ENCODE results near the gene ST3GAL5. TPM values are rescaled to one million over a fixed set of nuclear protein-coding genes. Genes with fewer than 3 reads are reported as not detected.
"Not testable (repeated sequence)": the region's sequence is repeated elsewhere in the genome, so short reads cannot be mapped to it uniquely, and the experiment has no call there.

ST3GAL5 gene
- total RNA-seq, result 5.2 and 5.9 TPM in 2 replicates

DNA sequence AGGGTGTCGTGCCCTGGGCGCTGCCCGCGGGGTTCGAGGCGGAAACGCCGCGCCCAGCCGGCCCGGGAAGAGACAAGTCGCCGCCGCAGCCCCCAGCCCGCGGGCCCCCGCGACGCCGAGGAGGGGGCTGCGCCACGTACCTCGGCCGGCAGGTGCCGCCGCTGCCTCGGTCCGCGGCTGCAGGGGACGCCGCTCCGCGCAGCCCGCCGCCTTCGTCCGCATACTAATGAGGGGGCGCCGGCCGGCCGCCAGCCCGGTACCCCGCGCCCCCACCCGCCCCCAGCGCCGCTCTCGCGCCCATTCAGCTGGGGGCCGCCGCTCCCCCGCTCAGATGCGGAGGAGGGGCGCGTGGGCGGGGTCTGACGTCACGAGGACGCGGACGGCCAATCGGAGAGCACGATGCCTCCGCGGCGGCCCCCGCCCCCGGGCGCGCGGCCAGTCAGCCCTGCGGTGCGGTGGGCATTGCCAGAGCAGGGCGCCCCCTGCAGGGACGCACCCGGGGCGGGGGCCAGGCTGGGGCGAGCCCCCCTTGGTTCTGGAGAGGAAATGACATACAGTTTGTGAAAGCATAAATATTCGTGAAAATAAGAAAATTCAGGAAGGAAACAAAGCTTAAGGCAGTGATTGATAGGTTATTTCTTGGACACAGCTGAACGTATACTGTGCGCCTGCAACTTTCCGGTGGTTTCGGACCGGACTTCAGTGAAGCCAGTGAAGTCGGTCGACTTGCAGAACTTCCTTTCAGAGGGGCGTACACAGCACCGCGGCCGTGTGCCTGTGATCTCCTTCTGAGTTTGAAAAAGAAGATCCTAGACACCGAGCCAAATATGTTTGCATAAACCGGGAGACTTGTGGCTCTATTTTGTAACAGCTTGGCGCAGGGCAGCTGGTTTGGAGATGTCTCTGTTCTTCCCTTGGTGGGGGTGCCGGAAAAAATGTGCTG, at the start of gene ST3GAL5:
Gene ST3GAL5 (minus strand): TSS at position 307 of the 943 bp plus-strand sequence. CDS start 85 bp downstream, at position 222.
- DNase-seq (ENCODE audit: low read depth), result peak; percentile 58

DNA sequence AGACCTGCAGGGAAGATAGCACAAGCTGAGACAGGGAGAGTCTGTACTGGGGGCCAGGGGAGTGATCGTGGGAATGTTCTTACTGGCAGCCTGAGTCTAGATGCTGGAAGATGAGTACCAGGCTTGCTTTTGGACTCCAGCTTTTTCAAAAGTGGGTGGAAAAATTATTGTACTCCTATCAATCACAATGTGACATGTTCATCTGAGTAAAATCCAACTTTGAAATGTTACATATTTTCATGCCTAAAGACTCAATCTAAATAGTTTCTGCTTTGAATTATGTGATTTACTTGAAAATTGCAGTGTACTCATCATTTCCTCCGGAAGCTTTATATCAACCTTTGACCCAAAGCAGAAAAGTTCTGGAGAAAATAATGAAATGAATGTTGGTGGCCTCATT, 49.7 kb upstream of the ST3GAL5 start:
- DNase-seq (ENCODE audit: low read depth), result no peak

DNA sequence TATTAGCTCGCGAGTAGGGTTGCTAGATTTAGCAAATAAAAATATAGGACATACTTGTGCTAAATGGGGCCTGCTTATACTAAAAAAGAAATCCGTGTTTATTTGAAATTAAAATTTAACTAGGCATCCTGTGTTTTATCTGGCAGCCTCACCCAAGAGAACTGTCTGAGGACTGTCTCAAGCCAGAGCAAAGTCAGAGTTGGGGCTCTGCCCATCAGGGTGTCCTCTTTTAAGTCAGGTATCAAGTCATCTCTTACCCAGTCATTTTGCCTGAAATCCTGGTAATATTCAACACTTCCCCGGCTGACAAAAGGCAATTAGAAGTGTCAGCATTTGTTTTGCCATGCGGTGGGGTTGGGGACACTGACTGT, 48.3 kb upstream of the ST3GAL5 start:
- DNase-seq (ENCODE audit: low read depth), result no peak

DNA sequence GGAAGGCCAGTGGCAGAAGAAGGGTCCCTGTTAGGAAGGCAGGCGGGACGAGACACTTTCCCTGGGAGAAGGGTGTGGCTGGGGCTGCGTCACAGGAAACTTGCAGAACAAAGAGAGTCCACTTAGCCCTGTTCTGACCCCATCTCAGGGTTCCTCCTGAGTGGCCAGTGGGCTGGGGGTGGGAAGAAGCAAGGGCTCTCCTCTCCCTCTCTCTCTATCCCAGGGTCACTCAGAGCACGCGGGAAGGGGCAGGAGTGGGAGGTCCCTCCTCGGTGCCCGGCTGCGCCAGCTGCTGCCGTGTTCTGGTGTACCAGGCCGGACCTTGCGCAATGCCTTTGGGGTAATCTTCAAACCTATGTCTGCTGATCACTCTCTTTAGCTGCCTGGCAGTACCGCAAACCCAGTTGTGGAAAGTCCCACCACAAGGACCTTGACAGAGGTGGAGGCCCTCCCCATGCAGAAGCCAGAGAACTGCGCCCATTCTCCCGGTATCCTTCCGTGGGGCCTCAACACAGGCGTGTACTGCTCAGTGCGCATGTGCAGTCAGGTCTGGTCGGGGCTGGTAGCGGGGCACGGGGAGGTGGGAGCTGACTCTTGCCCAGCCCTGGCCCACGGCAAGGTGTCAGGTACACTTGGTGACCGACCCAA, 47.8 kb upstream of the ST3GAL5 start:
- DNase-seq (ENCODE audit: low read depth), result peak; percentile 13

DNA sequence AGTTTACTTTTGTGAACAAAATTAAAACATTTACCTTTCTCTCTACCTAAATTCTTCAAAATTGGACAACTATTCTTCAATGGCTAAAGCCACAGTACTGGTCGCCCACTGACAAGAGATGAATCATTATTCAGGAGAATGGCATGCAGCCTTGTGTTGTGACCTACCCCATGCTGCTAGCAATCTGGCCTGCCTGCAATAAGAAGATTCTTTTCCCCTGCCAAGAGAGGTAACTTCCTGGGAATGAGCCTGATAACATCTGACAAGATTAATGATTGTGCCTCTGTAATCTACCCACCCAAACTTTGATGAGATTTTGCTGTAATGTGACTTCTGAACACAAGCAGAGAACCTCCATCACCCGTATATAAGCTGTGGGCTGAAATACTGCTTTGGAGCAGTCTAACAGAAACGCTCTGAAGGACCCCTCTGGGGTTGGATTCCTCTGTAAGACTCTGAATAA, 47.0 kb upstream of the ST3GAL5 start:
- peak; percentile 74 for DNase-seq (ENCODE audit: low read depth)

DNA sequence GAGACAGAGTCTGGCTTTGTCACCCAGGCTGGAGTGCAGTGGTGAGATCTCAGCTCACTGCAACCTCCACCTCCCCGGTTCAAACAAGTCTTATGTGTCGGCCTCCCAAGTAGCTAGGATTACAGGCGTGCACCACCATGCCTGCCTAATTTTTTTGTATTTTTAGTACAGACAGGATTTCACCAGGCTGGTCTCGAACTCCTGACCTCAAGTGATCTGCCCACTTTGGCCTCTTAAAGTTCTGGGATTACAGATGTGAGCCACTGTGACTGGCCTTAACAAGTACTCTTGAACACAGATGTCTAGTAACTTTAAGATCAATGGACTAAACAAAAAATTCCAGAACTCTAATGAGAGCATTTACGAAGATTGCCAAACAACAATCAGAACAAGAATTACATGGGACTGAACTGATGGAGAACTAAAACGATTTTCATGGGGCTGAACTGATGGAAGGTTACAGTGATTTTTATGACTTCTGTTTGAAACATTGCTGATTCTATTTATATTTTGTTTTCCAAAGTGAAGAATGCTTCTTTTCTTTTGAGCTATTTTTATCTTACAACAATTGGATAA, 46.5 kb upstream of the ST3GAL5 start:
- no peak for DNase-seq (ENCODE audit: low read depth)

DNA sequence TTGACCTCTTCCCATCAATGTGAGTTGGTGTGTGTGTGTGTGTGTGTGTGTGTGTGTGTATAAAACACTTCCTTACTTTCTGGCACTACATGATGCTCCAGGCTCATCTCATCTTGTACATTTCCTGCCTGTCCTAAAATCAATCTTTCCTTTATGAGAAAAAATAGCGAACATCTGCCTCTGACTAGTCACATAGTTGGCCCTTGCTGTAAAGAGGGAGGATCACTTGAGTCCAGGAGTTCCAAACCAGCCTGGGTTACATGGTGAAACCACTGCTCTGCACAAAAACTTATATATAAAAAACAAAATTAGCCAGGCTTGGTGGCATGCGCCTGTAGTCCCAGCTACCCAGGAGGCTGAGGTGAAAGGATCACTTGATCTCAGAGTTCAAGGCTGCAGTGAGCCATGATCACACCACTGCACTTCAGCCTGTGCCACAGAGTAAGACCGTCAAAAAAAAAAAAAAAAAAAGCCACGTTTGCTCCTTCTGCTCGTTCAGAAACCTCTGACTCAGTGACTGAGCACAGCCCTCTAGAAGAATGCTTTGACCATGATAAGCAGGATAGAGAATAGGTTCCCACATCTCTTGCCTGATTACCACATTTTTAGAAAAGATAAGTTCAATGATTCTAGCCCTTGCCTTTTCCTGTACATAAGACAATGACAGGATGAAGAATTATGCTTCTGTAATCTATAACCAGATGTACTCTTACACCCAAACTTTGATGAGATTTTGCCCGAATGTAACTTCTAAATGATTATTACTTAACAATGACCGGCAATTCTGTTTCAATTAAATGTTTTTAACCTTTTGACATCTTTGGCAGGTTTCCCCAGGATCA, 45.2 kb upstream of the ST3GAL5 start:
- DNase-seq (ENCODE audit: low read depth), result peak; percentile 76

DNA sequence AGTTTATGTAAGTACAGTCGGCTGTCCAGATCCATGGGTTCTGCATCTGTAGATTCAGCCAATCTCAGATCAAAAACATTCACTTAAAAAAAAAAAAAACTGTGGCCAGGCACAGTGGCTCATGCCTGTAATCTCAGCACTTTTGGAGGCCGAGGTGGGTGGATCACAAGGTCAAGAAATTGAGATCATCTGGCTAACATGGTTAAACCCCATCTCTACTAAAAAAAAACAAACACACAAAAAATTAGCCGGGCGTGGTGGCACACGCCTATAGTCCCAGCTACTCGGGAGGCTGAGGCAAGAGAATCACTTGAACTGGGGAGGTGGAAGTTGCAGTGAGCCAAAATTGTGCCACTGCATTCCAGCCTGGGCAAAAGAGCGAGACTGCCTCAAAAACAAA, 42.4 kb upstream of the ST3GAL5 start:
- not testable (repeated sequence) for DNase-seq (ENCODE audit: low read depth)

DNA sequence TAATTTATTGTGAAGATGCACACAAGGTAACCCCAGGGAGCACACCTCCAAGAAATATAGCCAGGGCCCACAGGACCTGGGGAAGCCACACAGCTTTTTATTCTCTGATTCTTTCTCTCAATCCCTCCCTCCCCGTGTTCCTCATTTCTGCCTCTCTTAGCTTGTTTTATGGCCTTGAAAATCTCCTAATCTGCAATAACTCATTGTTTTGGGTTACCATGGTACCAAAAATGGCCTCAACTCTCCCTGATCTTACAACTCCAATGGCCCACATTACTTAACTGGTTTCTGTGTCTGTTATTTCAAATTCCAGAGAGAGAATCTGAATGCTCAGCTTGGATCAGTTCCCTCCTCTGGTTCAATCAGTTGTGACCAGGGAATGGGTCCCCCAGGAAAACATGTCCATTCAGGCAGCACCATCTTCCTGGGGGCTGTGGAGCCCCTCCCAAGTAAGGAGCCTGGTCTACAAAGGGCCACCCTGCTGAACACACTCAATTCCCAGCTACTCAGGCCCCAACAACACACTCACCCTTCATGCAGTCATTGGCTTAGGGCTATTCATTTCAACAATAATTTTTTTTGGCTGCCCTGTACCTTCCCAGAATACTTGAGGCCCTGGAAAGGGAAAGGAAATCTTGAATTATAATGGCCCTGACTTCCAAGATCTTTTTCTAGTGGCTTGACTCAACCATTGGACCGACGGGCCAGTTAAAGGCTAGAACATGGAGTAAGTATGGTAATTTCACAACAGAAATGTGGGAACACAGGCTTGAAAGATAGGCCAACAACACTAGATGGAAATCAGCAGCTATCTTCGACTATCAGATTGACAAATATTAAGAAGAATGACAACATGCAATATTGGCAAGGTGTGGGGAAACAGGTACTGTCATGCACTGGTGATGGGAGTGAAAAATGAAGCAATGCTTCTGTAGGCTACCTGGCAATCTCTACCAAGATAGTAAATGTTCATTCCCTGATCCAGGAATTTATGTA, 41.6 kb upstream of the ST3GAL5 start:
- peak; percentile 12 for DNase-seq (ENCODE audit: low read depth)

DNA sequence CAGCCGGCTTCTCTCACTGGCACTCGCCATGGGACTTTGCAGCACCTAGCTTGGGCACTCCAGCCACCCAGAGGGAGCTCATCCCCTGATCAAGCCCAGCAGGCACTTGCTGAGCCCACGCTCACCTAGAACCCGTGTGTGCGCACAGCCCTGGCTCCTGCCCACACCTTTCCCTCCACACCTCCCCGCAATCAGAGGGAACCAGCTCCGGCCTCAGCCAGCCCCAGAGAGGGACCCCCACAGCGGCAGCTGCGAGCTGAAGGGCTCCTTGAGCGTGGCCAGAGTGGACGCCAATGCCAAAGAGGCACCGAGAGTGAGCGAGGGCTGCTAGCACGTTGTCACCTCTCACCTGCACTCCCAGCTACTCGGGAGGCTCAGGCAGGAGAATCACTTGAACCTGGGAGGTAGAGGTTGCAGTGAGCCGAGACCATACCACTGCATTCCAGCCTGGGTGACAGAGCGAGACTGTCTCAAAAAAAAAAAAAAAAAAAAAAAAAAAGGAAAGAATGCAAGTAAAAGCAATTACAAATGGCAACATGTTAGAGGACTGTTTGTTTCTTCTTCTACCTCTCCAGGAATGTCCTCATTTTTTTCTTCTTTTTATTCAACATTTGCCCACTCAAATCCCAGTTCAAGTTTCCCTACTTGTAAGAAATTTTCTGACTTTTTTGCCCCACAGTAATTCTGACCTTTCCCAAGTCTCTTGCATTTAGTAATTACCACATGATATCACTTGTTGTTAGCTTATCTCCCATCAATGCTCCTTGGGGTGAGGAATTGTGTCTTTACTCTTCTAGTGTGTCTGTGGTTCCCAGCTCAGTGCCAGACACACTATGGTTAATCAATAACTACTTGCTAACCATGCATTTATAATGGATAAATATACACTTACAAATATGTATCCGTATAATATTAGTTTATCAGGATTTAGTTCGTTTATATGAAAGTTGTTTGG, 40.6 kb upstream of the ST3GAL5 start:
- peak; percentile 19 for DNase-seq (ENCODE audit: low read depth)

DNA sequence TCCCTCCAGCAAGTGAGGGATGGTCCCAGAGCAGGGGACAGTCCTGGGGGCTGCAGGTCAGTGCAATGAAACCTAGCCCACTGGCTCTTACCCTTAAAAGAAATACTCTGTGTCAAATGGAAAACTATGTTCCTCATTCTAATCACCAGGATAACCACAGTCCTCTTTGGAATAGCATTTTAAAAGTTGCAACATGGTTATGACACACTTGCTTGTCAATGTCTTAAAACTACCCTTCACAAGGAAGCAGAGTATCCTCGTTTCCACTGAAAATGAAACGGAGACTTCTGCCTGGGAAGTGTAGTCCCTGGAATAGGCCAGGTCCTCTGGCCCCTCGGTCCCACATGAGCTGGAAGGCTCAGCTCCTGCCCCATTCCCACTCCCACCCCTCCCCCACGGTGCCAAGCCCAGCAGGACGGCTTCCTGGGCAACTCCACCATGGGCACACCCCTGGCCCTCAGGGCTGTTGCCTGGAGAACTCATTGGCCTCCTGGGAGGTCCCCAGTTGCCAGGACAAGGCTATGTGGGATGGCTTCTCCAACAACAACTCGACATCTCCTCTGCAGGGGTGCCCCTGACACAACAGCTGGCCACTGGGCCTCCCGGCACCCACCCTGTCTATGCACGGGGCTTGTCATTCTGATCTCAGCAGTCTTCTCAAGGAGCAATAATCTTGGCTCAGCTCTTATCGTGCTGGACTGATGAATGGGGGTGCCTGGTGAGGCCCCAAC, 38.3 kb upstream of the ST3GAL5 start:
- DNase-seq (ENCODE audit: low read depth), result no peak

DNA sequence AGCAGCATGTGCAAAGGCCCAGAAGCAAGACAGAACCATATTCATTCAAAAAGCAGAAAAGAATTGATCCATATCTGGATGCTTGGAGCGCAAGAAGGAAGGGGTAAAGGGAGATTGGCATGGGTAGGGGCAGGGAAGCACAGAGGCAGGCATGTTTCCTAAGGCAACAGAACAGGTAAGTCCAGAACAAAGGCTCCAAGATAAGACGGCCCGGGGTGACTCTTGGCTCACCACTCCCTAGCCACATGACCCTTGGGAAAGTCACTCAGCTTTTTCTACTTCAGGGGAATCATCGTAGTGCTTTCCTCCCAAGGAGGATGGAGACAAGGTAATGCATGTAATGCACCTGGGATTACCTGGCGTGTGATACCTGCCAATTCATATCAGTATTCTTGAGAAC, 37.7 kb upstream of the ST3GAL5 start:
- no peak for DNase-seq (ENCODE audit: low read depth)

DNA sequence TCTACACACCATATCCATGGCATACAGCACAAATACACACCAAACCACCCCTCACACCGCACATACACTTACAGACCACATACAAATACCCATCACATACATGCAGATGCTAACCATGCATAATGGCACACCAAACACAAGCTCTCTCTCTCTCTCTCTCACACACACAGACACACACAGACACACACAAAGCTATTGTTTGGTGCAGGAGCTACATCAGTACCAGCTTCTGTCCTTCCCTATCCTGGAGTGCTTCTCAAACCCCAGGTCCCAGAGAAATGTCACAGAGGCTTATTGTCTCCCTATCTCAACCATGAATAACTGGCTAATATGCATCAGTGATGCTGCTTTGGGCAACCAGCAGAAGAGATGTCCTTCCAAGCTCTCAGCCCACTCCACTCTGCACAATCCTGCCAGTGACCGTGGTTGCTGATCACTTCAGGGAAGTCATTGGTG, 36.5 kb upstream of the ST3GAL5 start:
- DNase-seq (ENCODE audit: low read depth), result no peak

DNA sequence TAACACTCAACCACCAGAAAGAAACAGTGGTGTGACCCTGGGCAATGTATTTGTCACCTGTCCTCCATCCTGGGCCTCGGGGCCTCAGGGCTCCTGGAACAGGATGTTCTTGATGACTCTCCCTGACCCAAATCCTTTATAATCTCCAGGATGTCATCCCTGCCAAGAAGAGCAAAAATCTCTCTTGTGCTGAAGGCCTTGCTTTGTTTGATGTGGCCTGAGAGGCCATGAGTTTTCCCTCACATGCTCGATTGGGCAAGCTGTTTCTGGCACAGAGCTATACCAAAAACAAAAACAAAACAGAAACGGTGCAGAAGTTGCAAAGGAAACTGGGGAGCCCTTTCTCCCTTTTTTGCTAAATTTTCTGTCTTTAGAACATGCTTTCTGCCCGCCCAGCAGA, 35.7 kb upstream of the ST3GAL5 start:
- no peak for DNase-seq (ENCODE audit: low read depth)

DNA sequence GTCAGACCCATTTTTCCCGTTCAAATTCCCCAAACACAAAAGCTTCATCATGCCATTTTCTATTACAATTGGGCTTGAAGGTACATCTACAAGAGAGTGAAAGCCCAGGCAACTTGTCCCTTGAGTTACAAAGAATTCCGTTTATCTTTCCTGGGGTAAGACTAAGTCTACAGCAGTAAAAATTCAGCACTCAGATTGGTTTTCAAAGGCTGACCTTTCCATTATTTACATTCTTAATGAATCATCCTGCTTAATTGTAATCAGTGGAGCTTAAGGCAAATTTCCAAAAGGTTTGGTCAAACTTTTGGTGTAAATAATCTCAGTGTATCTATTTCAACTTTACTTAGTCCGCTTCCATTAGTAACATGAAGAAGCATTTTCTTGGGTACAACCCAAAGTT, 33.4 kb upstream of the ST3GAL5 start:
- no peak for DNase-seq (ENCODE audit: low read depth)

DNA sequence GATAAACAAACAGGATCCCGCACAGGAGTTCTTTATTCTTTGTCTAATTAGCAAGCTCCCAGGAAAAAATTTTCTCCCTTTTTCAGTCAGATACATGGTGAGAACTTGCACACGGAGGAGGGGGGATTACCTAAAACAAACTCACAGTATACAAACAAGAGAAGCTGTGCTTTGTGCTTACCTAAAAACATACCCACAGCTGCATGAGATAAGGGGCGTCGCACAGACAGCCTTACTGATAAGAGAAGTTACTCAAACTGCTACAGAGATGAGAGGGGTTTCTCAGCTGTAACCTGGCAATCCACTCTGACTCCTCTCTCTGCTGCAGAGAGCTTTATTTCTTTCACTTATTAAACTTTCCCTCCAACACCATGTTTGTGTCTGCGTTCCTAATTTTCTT, 32.9 kb upstream of the ST3GAL5 start:
- DNase-seq (ENCODE audit: low read depth), result no peak

DNA sequence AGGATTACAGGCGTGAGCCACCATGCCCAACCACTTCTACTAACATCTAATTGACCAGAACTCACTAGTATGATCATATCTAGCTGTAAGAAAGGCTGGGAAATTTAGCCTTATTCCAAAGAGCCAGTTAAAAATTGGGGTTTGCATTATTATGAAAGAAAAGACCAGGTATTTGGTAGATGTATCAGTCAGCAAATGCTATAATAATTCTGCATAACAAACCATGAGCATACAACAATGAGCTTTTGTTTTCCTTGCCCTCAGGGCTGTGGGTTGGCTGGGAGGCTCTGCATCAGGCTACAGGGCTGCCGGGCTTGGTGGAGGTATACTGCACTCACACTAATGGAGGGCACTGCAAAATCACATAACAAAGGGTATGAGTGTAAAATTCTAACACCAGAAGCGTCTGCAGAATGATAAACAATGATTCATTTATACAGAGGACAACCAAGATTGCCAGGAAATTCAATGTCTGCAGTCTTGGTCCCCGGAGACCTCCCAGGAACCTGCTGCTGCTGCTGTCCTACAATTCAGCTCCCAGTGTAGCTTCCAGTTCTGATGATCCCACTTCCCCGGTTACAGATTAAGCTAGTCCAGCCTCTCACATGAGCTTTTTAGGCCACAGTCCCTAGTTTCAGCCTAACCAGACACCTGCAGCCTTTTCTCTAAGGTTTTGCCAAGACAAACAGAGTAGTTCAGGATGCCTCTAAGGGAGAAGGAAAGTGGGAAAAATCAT, 32.2 kb upstream of the ST3GAL5 start:
- DNase-seq (ENCODE audit: low read depth), result peak; percentile 15
